Activated CD4-positive, CD25-positive, alpha-beta regulatory T cell treated with anti-CD3 and anti-CD28 coated beads, Interleukin-2, amount 50 U/mL, for 24 hours (primary cell): ENCODE measurements around the gene TBC1D3B.
"Not testable (repeated sequence)": the region's sequence is repeated elsewhere in the genome, so short reads cannot be mapped to it uniquely, and the experiment has no call there.

ENCODE experiments used
- ATAC-seq, 2 donors: fragments of 150-1000 bp; cut with Tn5 transposase; one replicate each; pipeline ENCODE4 v1.10.0; 2021; ENCODE audit warnings: mild to moderate bottlenecking in 1 of 2, moderate library complexity in 1 of 2

The TBC1D3B gene

GRCh38 chr17:36168836-36169235, 7.6 kb downstream of the TBC1D3B start:
- not testable (repeated sequence) for ATAC-seq

- no peak for ATAC-seq
These were observed 22.4 kb downstream of the TBC1D3B start for GRCh38 chr17:36153895-36154610.

- no peak for ATAC-seq
These were observed 23.8 kb downstream of the TBC1D3B start for GRCh38 chr17:36152639-36153120.

- no peak for ATAC-seq
These were observed 24.4 kb downstream of the TBC1D3B start for GRCh38 chr17:36151891-36152638.

- ATAC-seq, result peak in 1 of 2 donors; percentile 28
These were observed 27.1 kb downstream of the TBC1D3B start for GRCh38 chr17:36149296-36149820.

- peak; percentile 58 to 69 for ATAC-seq
These were observed 27.7 kb downstream of the TBC1D3B start for GRCh38 chr17:36148559-36149295.

GRCh38 chr17:36147601-36148000, 28.8 kb downstream of the TBC1D3B start:
- no peak for ATAC-seq

GRCh38 chr17:36144981-36145729, 31.3 kb downstream of the TBC1D3B start:
- no peak for ATAC-seq

- no peak for ATAC-seq
These were observed 32.4 kb downstream of the TBC1D3B start for GRCh38 chr17:36144014-36144413.

DNA sequence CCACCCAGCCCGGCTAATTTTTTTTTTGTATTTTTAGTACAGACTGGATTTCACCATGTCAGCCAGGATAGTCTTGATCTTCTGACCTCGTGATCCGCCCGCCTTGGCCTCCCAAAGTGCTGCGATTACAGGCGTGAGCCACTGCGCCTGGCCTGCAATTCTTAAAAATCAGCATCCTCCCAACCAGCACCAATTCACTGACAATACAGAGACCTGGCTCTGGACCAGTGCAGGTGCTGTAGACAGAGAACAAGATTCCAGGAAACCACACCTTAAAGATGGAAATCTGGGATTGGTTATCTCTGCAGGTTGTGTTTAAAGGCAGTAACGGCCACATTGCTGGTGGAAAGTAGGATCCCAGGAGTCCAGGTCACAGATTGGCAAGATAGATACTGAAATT, 33.6 kb downstream of the TBC1D3B start:
- no peak for ATAC-seq

- no peak for ATAC-seq
These were observed 34.2 kb downstream of the TBC1D3B start for GRCh38 chr17:36142235-36142634.

- no peak for ATAC-seq
These were observed 40.0 kb downstream of the TBC1D3B start for GRCh38 chr17:36136439-36136838.

DNA sequence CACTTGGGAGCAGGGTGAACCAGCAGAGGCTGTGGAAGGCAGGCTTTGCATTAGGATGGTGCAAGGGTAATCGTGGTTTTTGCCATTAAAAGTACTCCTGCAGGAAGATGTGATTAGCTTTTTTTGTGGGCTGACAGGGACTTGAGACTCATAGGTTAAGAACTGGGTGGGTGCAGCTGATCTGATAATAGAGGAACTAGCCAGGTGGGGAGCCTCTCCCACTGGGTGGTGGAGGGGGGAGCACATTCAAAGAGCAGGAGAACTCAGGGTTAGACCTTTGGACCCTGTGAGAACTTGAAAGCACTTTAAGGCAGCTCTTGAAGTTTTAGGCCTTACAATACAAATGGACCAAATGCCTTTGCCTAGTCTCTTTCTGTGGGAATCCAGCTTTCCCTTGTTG, 40.4 kb downstream of the TBC1D3B start:
- ATAC-seq, result no peak

DNA sequence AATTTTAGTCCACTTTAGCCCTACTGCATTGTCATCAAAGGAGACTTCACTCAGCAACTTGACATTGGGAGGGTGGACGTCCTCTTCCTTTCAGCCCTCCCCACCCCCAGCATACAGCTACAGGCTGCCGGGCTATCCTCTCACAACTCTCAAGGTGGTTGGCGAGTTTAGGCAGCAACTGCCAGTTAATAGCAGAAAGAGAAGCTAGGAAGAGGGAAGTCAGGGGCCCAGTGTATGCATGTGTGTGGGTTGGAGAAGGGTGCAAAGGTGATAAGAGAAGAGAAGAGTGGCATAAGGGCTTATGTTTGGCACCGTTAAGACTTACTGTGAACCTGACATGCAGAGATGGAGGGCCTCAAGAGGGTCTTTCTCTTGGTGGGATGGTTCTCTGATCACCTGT, 41.0 kb downstream of the TBC1D3B start:
- ATAC-seq, result no peak

- ATAC-seq, result no peak
These were observed 42.7 kb downstream of the TBC1D3B start for GRCh38 chr17:36133602-36134236.

GRCh38 chr17:36132421-36132831, 44.0 kb downstream of the TBC1D3B start:
- ATAC-seq, result no peak

- no peak for ATAC-seq
These were observed 44.5 kb downstream of the TBC1D3B start for GRCh38 chr17:36131931-36132330.

DNA sequence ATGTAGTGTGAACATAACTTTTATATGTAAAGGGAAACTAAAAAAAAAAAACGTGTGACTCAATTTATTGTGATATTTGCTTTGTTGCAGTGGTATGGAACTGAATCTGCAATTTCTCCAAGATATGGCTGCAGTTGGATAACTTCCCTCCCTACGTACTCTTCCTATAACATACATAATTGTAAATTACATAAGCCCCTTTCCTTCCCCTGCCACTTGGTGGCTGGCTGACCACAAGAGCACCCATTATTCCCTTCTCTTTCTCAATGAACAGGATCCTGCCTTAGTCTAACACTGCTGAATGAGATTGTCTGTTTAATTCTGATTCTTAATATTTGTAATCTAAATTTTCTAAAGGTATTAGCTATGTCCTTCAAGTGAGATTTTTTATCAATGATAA, 45.0 kb downstream of the TBC1D3B start:
- no peak for ATAC-seq

DNA sequence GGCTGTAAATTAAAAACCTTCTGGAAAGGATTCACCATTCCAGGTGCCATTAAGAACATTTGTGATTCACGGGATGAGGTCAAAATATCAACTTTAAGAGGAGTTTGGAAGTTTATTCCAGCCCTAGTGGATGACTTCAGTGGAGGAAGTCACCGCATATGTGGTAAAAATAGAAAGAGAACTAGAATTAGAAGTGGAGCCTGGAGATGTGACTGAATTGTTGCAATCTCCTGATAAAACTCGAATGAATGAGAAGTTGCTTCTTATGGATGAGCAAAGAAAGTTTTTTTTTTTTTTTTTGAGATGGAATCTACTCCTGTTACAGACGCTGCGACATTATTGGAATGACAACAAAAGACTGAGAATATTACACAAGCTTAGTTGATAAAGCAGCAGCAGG, 46.1 kb downstream of the TBC1D3B start:
- no peak for ATAC-seq

GRCh38 chr17:36129616-36130015, 46.8 kb downstream of the TBC1D3B start:
- ATAC-seq, result no peak

GRCh38 chr17:36128411-36128978, 47.9 kb downstream of the TBC1D3B start:
- ATAC-seq, result no peak

DNA sequence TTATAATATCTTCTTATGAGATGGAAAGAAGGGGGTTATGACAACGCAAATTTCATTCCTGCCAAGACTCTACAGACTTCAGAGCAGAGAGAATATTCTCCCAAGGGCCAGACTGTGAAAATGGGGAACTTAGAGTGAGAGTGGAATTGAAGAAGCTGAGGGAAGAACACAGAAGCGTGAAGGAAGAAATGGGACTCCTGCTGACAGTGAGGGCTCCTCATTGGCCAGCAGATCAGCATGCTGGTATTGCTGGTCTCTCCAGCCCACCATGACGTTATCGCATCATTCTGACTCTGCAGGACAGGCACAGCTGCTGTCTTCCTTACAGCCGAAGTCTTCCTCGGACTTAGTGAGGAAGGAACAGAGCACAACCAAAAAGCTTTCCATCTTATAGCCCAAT, 48.5 kb downstream of the TBC1D3B start:
- no peak for ATAC-seq
